ENCODE measurements around the gene USP2.

GRCh38 chr11:119352857-119353260 is 28.6 kb downstream of the USP2 start:
- TF ChIP-seq, protein P1, sequence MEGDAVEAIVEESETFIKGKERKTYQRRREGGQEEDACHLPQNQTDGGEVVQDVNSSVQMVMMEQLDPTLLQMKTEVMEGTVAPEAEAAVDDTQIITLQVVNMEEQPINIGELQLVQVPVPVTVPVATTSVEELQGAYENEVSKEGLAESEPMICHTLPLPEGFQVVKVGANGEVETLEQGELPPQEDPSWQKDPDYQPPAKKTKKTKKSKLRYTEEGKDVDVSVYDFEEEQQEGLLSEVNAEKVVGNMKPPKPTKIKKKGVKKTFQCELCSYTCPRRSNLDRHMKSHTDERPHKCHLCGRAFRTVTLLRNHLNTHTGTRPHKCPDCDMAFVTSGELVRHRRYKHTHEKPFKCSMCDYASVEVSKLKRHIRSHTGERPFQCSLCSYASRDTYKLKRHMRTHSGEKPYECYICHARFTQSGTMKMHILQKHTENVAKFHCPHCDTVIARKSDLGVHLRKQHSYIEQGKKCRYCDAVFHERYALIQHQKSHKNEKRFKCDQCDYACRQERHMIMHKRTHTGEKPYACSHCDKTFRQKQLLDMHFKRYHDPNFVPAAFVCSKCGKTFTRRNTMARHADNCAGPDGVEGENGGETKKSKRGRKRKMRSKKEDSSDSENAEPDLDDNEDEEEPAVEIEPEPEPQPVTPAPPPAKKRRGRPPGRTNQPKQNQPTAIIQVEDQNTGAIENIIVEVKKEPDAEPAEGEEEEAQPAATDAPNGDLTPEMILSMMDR (IDR thresholded peaks at IDR 0.05) = no peak
- no peak for TF ChIP-seq POLR2A (IDR thresholded peaks at IDR 0.05)
